Ascending aorta (tissue), 2 donors: Measurements from ENCODE around the gene OR5M8. TPM values are rescaled to one million over a fixed set of nuclear protein-coding genes. Genes with fewer than 3 reads are reported as not detected.

Source experiments
- DNase-seq, 2 donors: peaks; one replicate each; pipeline ENCODE4 v3.0.0-alpha.2; 2019; ENCODE audit warnings: low spot score in 2 of 2
- H3K27ac ChIP-seq, 2 donors: fragments of 200-600 bp; sonication (generic); one replicate each; pipeline ENCODE4 v1.5.1; 2016 to 2017; ENCODE audit warnings: mild to moderate bottlenecking in 1 of 2
- H3K27me3 ChIP-seq: fragments of 200-600 bp; sonication (generic); one replicate; pipeline ENCODE4 v1.5.1; 2017
- H3K36me3 ChIP-seq, 2 donors: fragments of 200-600 bp; sonication (generic); one replicate each; pipeline ENCODE4 v1.5.1; 2016
- H3K4me1 ChIP-seq, 2 donors: fragments of 200-600 bp; sonication (generic); one replicate each; pipeline ENCODE4 v1.5.1; 2016 to 2017; ENCODE audit warnings: mild to moderate bottlenecking in 1 of 2
- H3K4me3 ChIP-seq, 2 donors: fragments of 200-600 bp; sonication (generic); one replicate each; pipeline ENCODE4 v1.5.1; 2016 to 2017; ENCODE audit warnings: mild to moderate bottlenecking in 1 of 2
- H3K9me3 ChIP-seq, 2 donors: fragments of 200-600 bp; sonication (generic); one replicate each; pipeline ENCODE4 v1.5.1; 2016
- CTCF ChIP-seq, 3 experiments: fragments of 200-600 bp in 2 of 3; fragments of 450-650 bp in 1 of 3; sonication (generic) in 2 of 3; IDR thresholded peaks; one replicate each; pipeline ENCODE4 v1.5.1; 2016 to 2019; ENCODE audit warnings: antibody characterized with exemption in 3 of 3, mild to moderate bottlenecking in 1 of 3, moderate library complexity in 1 of 3
- intact Hi-C: fragments of 100-400 bp; cut with DNase I; formaldehyde crosslinking; loops from one replicate; pipeline ENCODE4 v1.15.1; 2023
- total RNA-seq: library from RNA; depleted of rRNA; stranded (reverse); fragments of >200 nt; gene quantifications from one replicate; pipeline ENCODE4 v1.1.0, GENCODE V29; 2016

Gene OR5M8
- total RNA-seq, 1 donor from 2014 or later = not detected

- no peak for TF ChIP-seq CTCF (IDR thresholded peaks at IDR 0.05)
Observed at GRCh38 chr11:56453521-56453920, 37.6 kb downstream of the OR5M8 start.

More at GRCh38 chr11:56453521-56453920, 37.6 kb downstream of the OR5M8 start:
- no peak overlapping the region for H3K4me3 ChIP-seq
- no peaks in the 10 kb centered on the region for H3K27me3 ChIP-seq
- intact Hi-C loops = no loop called here
- no peaks in the 10 kb centered on the region for H3K36me3 ChIP-seq
- DNase-seq = no peak
- H3K4me1 ChIP-seq = no peaks in the 10 kb centered on the region
- H3K9me3 ChIP-seq = no peaks in the 10 kb centered on the region
- H3K27ac ChIP-seq = no peak overlapping the region

Other genes with a start within 250 kb of the OR5M8 start
- gene OR5T3, start 239.1 kb downstream of the OR5M8 start, total RNA-seq = not detected
- gene OR5T1, start 217.2 kb downstream of the OR5M8 start, total RNA-seq = not detected
- gene OR8H1, start 199.1 kb downstream of the OR5M8 start, total RNA-seq = not detected
- not detected for gene OR8K3, start 176.2 kb downstream of the OR5M8 start, total RNA-seq
- not detected for gene OR8K1, start 145.3 kb downstream of the OR5M8 start, total RNA-seq
- gene OR8J1, start 137.1 kb downstream of the OR5M8 start, total RNA-seq = not detected
- not detected for gene OR8U1, start 115.7 kb downstream of the OR5M8 start, total RNA-seq
- not detected for gene OR5AL1, start 78.7 kb downstream of the OR5M8 start, total RNA-seq
- not detected for gene OR5M3, start 18.0 kb downstream of the OR5M8 start, total RNA-seq
- not detected for gene OR5M11, start 51.9 kb upstream of the OR5M8 start, total RNA-seq
- not detected for gene OR5M10, start 86.4 kb upstream of the OR5M8 start, total RNA-seq
- not detected for gene OR5M1, start 123.5 kb upstream of the OR5M8 start, total RNA-seq
- not detected for gene OR5AP2, start 151.1 kb upstream of the OR5M8 start, total RNA-seq
- gene OR5AR1, start 172.3 kb upstream of the OR5M8 start, total RNA-seq = not detected
- not detected for gene OR9G1, start 207.7 kb upstream of the OR5M8 start, total RNA-seq